Measurements from ENCODE around the gene SLC35G6.

SLC35G6 gene

GRCh38 chr17:7508846-7509245 is 27.6 kb downstream of the SLC35G6 start:
- no peak for DNase-seq

- no peak for DNase-seq
Observed at GRCh38 chr17:7509937-7510336, 28.7 kb downstream of the SLC35G6 start.

- no peak for DNase-seq
Observed at GRCh38 chr17:7511108-7511507, 29.9 kb downstream of the SLC35G6 start.

GRCh38 chr17:7512105-7512504 is 30.9 kb downstream of the SLC35G6 start:
- DNase-seq = no peak

DNA sequence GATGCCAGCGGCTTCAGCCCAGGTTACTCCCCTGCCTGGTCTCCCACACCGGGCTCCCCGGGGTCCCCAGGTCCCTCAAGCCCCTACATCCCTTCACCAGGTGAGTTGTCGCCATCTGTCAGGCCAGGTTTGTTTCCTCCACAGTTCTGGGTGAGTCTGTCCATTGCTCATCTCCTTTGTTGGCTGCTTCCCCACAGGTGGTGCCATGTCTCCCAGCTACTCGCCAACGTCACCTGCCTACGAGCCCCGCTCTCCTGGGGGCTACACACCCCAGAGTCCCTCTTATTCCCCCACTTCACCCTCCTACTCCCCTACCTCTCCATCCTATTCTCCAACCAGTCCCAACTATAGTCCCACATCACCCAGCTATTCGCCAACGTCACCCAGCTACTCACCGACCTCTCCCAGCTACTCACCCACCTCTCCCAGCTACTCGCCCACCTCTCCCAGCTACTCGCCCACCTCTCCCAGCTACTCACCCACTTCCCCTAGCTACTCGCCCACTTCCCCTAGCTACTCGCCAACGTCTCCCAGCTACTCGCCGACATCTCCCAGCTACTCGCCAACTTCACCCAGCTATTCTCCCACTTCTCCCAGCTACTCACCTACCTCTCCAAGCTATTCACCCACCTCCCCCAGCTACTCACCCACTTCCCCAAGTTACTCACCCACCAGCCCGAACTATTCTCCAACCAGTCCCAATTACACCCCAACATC is 31.7 kb downstream of the SLC35G6 start:
- no peak for DNase-seq

- no peak for DNase-seq
Observed at GRCh38 chr17:7513850-7514419, 32.7 kb downstream of the SLC35G6 start.

DNA sequence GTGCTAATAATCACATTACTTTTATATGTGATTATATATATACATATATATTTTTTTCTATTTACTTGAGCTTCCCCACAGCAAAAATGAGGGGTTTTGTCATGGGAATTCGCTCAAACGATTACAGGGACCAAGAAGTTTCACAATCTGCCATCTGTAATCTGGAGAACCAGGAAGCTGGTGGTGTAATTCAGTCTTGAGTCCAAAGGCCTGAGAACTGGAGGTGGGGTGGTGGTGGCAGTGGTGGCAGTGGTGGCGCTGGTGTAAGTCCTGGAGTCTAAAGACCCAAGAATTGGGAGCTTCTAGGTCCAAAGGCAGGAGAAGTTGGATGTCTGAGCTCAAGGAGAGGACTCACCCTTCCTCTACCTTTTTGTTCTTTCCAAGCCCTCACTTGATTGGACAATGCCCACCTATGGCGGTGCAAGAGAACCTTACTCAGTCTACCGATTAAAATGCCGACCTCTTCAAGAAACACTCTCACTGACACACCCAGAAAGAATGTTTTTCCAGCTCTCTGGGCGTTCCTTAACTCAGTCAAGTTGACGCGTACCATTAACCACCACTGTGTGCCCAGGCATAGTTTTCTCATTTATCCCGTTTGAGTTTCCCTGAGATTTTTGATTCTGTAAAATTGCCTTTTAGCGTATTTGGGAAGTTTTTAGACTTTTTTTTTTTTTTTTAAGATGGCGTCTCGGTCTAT is 34.8 kb downstream of the SLC35G6 start:
- no peak for DNase-seq

GRCh38 chr17:7523033-7523432 is 41.8 kb downstream of the SLC35G6 start:
- DNase-seq = no peak

DNA sequence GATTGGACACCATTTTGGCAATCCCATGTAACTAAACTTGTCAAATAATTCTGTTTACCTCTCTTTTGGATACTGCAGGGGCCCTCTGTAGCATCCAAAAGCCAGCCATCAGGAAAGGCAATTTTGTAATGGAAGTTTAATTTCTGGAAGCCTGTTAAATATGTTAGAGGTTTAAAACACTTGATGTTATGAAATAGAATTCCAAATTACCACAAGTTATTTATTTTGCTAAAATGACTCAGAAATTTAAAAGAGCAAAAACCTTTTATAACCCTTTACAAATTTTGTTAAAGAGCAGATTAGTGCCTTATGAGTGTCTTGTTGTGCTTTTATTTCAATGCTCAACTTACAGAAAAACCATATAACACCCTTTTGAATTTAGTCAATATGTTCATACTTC is 47.6 kb downstream of the SLC35G6 start:
- DNase-seq = no peak

GRCh38 chr17:7530023-7530900 is 49.0 kb downstream of the SLC35G6 start:
- DNase-seq = no peak

Measured in NCI-H2171 treated with DMSO at 0.1 percent for 48 hours (cell line).